Central memory CD8-positive, alpha-beta T cell (primary cell): Measurements from ENCODE around the gene RIN3.

Experiments
- ATAC-seq: fragments of 150-1000 bp; cut with Tn5 transposase; replicated peaks from 2 replicates; pipeline ENCODE4 v1.10.0; 2022; ENCODE audit warnings: mild to moderate bottlenecking, moderate FRiP score, moderate number of reproducible peaks; ENCODE audit not compliant: poor library complexity, severe bottlenecking; ENCODE audit errors: extremely low read depth
- DNase-seq, 2 donors: peaks; one replicate each; pipeline ENCODE4 v3.0.0; 2021; ENCODE audit warnings: low spot score in 2 of 2
- H3K27ac Mint-ChIP-seq: one replicate; pipeline ENCODE4 v1.8.0; 2022; ENCODE audit warnings: low read depth, mild to moderate bottlenecking, moderate library complexity, mixed read lengths
- H3K27me3 Mint-ChIP-seq: one replicate; pipeline ENCODE4 v1.8.0; 2022; ENCODE audit warnings: mixed read lengths
- H3K36me3 Mint-ChIP-seq: one replicate; pipeline ENCODE4 v1.8.0; 2022; ENCODE audit warnings: mild to moderate bottlenecking, moderate library complexity, mixed read lengths; ENCODE audit not compliant: insufficient read depth
- H3K4me1 Mint-ChIP-seq: one replicate; pipeline ENCODE4 v1.8.0; 2022; ENCODE audit warnings: mixed read lengths
- H3K4me3 Mint-ChIP-seq: one replicate; pipeline ENCODE4 v1.8.0; 2022; ENCODE audit warnings: mild to moderate bottlenecking, moderate library complexity, mixed read lengths
- H3K9me3 Mint-ChIP-seq: one replicate; pipeline ENCODE4 v1.8.0; 2022; ENCODE audit warnings: mixed read lengths

RIN3 gene

DNA sequence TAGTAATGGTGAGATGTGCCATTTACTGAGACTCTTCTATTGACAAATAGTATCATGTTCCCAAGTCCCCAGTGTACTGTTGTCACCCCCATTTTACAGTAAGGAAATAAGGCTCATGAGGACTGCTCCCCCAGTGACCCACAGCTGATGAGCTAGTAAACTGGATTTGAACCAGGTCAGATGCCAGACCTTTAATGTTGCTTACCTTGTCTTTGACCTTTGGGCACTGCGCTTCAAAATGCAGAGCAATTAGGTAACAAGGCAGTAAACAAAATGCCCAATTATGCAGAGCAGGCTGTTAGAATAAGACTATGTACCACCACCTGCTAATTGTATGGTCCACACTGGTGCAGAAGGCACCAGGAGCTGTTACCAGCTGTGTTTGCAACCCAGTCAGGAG, 38.5 kb upstream of the RIN3 start:
- ATAC-seq (no peak), DNase-seq (no peak)
- no peak overlapping the region for H3K27ac Mint-ChIP-seq
- peaks cover 2% of the 10 kb centered on the region for H3K36me3 Mint-ChIP-seq
- no peaks in the 10 kb centered on the region for H3K27me3 Mint-ChIP-seq
- no peaks in the 10 kb centered on the region for H3K9me3 Mint-ChIP-seq
- no peaks in the 10 kb centered on the region for H3K4me1 Mint-ChIP-seq
- H3K4me3 Mint-ChIP-seq = no peak overlapping the region

- Mint-ChIP-seq H3K27ac (no peak overlapping the region), H3K27me3 (no peaks in the 10 kb centered on the region), H3K4me1 (no peaks in the 10 kb centered on the region), H3K4me3 (no peak overlapping the region), H3K36me3 (peaks cover 2% of the 10 kb centered on the region), H3K9me3 (no peaks in the 10 kb centered on the region)
- no peak for ATAC-seq
- DNase-seq = no peak
Observed at GRCh38 chr14:92475451-92476187, 38.0 kb upstream of the RIN3 start.

GRCh38 chr14:92480856-92481255, 32.7 kb upstream of the RIN3 start:
- no peak for DNase-seq
- H3K27ac Mint-ChIP-seq = no peak overlapping the region
- H3K36me3 Mint-ChIP-seq = peaks cover 2% of the 10 kb centered on the region
- no peak overlapping the region for H3K4me3 Mint-ChIP-seq
- no peaks in the 10 kb centered on the region for H3K9me3 Mint-ChIP-seq
- H3K4me1 Mint-ChIP-seq = no peaks in the 10 kb centered on the region
- H3K27me3 Mint-ChIP-seq = no peaks in the 10 kb centered on the region
- ATAC-seq = no peak

DNA sequence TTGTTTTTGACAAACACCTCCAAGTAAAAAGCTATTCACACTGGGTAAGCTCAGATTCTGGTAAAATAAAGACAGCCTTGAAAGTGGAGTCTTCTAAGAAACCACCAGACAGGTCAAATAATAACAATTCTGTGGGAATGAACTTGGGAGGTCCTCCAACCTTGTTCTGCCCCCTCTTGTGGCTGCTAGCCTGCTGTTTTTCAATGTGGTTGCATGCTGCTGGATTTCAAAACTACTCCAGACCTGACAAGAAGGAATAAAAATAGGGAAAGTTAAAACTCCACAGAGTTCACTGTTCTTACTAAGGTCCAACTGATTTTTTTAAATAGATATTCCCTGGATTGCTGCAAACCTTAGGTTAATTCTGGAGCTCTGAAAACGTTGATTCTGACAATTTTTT, 32.2 kb upstream of the RIN3 start:
- Mint-ChIP-seq H3K4me1 (no peaks in the 10 kb centered on the region), H3K27ac (no peak overlapping the region), H3K4me3 (no peak overlapping the region), H3K27me3 (no peaks in the 10 kb centered on the region), H3K9me3 (no peaks in the 10 kb centered on the region), H3K36me3 (peaks cover 2% of the 10 kb centered on the region)
- DNase-seq (no peak), ATAC-seq (no peak)

GRCh38 chr14:92481811-92482555, 31.6 kb upstream of the RIN3 start:
- ATAC-seq = no peak
- Mint-ChIP-seq H3K27ac (no peak overlapping the region), H3K4me3 (no peak overlapping the region), H3K4me1 (no peaks in the 10 kb centered on the region), H3K9me3 (no peaks in the 10 kb centered on the region), H3K36me3 (peaks cover 2% of the 10 kb centered on the region), H3K27me3 (no peaks in the 10 kb centered on the region)
- DNase-seq = peak in 1 of 2 donors; percentile 11

DNA sequence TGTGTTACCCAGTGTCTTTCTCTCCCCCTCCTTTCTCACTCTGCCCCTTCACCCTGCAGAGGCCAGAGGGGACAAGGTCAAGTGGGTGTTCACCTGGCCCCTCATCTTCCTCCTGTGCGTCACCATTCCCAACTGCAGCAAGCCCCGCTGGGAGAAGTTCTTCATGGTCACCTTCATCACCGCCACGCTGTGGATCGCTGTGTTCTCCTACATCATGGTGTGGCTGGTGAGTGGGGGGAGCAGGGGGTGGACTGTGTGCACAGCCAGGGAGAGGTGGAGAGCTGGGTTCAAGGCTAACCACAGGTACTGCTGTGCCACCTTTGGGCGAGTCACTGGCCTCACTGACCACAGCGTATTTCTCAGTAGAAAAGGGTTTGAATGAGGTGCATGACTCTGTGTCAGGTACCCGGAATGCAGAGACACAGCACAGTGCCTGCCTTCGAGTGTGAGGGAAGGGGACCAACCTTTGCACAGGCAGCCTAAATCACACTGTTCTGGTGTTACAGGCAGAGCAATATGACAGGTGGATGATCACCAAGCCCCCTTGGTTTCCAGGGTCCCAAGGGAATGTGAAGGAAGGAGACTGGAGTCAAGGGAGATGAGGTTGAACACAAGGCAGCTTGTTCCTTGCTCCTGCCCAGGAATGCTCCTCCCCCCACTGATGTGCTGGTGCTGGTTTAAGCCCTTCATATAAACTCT, 30.8 kb upstream of the RIN3 start:
- Mint-ChIP-seq H3K4me3 (no peak overlapping the region), H3K4me1 (no peaks in the 10 kb centered on the region), H3K36me3 (peaks cover 2% of the 10 kb centered on the region), H3K27ac (no peak overlapping the region), H3K9me3 (no peaks in the 10 kb centered on the region), H3K27me3 (no peaks in the 10 kb centered on the region)
- no peak for ATAC-seq
- DNase-seq = peak in 1 of 2 donors; percentile 5

DNA sequence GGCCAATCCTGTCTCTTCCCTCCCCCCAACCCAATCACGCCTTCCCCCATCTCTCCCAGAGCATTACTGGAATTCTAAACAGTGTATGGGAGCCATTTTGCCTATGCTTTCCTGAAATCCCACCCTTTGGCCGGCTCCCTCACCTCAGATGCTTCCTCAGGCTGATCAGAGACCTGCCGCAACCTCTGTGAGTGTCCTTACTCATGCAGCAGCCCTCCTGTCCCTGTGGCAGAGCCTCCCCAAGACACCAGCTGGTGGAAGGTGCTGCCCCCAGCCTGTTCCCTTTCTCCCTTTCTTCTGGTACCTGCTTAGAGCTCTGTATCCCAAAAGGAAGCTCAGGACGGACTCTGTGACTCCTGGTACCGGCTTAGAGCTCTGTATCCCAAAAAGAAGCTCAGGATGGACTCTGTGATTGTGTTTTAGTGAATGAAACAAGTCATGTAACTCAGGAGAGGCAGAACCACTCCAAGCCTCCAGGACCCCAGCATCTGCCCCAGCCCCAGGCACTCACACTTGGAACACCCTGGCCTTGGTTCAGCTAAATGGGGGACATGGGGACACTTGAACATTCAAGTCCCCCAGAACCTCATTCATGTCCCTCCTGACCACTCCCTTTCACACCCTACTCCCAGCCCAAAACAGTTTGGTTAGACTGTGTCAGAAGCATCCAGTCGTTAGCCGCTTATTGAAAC, 29.3 kb upstream of the RIN3 start:
- H3K27me3 Mint-ChIP-seq = no peaks in the 10 kb centered on the region

GRCh38 chr14:92486881-92487280, 26.7 kb upstream of the RIN3 start:
- H3K36me3 Mint-ChIP-seq = no peaks in the 10 kb centered on the region
- H3K9me3 Mint-ChIP-seq = no peaks in the 10 kb centered on the region
- H3K4me3 Mint-ChIP-seq = no peak overlapping the region
- no peaks in the 10 kb centered on the region for H3K27me3 Mint-ChIP-seq
- no peak overlapping the region for H3K27ac Mint-ChIP-seq
- ATAC-seq (no peak), DNase-seq (no peak)
- no peaks in the 10 kb centered on the region for H3K4me1 Mint-ChIP-seq

More for the DNA sequence above, 29.3 kb upstream of the RIN3 start:
- Mint-ChIP-seq H3K4me3 (no peak overlapping the region), H3K9me3 (no peaks in the 10 kb centered on the region), H3K4me1 (no peaks in the 10 kb centered on the region), H3K27ac (no peak overlapping the region), H3K36me3 (peaks cover 2% of the 10 kb centered on the region)
- no peak for DNase-seq
- ATAC-seq = no peak

GRCh38 chr14:92487513-92488133, 26.0 kb upstream of the RIN3 start:
- no peaks in the 10 kb centered on the region for H3K36me3 Mint-ChIP-seq
- H3K27me3 Mint-ChIP-seq = no peaks in the 10 kb centered on the region
- no peak for DNase-seq
- H3K4me1 Mint-ChIP-seq = no peaks in the 10 kb centered on the region
- H3K27ac Mint-ChIP-seq = no peak overlapping the region
- H3K9me3 Mint-ChIP-seq = no peaks in the 10 kb centered on the region
- no peak overlapping the region for H3K4me3 Mint-ChIP-seq
- no peak for ATAC-seq

GRCh38 chr14:92489394-92490238, 24.0 kb upstream of the RIN3 start:
- Mint-ChIP-seq H3K27ac (no peak overlapping the region), H3K36me3 (no peaks in the 10 kb centered on the region), H3K9me3 (no peaks in the 10 kb centered on the region), H3K4me1 (no peaks in the 10 kb centered on the region), H3K27me3 (no peaks in the 10 kb centered on the region), H3K4me3 (no peak overlapping the region)
- no peak for DNase-seq
- ATAC-seq = no peak

DNA sequence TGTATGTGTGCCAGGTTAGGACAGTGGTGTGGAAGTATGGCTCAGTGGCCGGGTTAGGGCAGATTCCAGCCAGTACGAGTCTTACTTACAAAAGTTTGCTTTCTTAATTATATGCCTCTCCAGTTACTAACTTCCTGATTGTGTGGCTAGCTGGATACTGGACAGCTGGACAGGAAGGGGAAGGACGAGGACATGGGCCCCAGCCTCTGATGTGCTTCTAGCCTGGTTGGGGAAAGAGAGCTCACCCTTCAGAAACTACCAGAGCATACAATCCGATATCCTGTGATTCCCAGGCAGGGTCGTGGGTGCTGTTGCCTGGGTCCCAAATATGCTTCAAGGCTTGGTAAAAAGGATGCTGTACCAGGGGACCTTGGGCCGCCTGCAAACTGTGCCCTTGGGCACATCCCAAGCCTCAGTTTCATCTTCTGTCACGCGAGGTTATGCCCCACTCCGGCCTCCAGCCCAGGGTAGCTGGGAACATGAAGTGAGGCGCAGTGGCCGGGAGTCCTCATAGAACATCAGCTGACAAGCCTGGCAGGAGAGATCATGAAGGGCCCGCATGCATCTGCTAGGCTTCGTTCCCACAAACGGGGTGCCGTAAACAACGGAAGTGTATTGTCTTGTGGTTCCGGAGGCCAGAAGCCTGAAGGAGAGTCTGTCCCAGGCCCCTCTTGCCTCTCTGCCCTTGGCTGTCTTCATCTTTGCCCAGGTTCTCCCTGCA, 23.2 kb upstream of the RIN3 start:
- no peaks in the 10 kb centered on the region for H3K36me3 Mint-ChIP-seq
- no peak for DNase-seq
- H3K4me1 Mint-ChIP-seq = no peaks in the 10 kb centered on the region
- H3K9me3 Mint-ChIP-seq = no peaks in the 10 kb centered on the region
- no peak overlapping the region for H3K27ac Mint-ChIP-seq
- ATAC-seq = no peak
- H3K4me3 Mint-ChIP-seq = no peak overlapping the region
- no peaks in the 10 kb centered on the region for H3K27me3 Mint-ChIP-seq
